ENCODE measurements around the gene MVB12B.
"Not testable (repeated sequence)": the region's sequence is repeated elsewhere in the genome, so short reads cannot be mapped to it uniquely, and the experiment has no call there.

The MVB12B gene

DNA sequence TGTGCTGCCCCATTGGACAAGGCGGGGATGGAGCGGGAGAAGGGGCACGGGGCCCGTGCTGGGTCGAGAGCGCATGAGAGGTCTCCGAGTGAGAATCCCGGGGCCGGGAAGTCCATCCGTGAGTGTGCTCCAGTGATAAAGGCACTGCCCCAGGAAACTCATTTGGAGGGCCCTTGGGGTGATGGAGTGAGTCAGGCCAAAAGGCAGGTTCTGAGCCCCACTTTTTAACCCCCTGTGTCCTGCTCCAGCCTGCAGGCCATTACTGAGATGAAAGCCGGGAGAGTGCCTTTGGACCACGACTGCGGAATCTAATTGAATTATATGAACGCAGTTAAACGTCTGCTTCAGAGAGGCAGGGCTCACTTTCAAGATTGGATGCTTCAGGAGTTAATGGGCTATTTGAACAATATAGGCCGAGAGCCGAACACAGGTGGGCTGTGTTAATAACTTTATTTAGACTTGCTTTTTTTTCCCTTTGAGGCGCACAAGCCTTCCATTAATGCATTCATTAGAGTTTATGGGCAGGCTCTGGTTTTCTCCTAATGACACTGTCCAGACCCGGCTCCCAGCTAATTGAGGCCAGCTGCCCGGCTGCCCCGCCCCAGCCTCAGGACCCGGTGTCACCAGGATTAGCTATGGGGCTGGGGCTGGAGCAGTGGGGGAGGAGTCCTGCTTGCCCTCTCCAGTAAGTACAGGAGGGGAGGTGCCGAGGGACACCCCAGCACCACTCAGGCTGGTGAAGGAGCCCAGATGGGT lies 208.0 kb downstream of the MVB12B start:
- no peak for DNase-seq (ENCODE audit: low read depth in 3 of 3)

DNA sequence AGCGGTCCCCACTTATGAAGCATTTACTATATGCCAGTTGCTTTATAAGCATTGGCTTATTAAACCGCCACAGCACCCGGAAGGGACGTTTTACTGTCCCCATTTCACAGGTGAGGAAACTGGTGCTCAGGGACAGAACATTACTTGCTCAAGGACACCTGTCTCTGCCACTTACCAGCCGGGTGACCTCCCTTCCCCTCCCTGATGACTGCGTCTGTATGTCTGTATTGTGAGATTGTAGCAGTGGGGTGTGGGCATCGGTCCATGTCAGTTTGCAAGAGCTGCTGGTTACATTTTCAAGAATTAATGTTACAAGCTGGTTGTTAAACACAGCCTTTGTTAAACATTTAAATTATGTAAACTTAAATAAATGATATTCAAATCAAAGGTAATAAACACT lies 209.5 kb downstream of the MVB12B start:
- no peak for DNase-seq (ENCODE audit: low read depth in 3 of 3)

DNA sequence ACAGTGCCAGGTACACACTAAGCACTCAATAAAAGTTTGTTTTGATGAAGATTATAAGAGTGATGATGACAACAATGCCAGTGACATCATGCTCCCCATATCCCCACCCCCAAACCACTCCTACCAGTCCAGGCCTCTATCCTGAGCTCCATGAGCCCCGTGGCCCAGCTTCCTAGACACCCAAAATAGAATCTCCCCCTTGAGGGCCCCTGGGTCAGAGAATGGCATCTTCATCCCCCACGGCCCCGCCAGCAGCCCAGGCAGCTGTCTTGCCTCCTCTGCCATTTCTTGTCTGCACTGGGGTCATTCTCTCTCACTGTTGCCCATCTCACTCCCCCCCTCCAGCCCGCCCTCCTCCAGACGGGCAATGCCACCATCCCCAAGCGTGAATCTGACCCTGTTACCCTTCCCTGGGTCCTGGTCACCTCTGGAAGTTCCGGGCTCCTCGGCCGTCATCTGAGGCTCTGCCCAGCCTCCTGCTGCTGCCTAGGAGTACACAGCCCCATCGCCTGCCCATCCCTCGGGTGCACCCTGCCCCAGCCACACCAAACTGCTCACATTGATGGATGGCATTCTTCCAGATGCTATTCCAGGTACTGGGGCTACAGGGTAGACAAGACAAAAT lies 210.3 kb downstream of the MVB12B start:
- DNase-seq (ENCODE audit: low read depth in 3 of 3): no peak

DNA sequence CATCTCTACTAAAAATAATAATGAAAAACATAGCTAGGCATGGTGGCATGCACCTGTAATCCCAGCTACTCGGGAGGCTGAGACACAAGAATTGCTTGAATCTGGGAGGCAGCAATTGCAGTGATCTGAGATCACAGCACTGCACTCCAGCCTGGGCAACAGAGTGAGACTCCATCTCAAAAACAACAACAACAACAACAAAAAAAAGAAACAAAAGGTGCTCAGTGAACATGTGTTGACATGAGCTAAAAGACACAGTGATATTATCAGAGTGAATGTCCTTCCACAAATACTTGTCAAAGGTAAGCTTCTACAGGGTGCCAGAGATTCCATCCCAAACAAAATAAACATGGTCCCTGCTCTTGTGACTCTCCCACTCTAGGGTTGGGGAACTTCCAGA lies 211.9 kb downstream of the MVB12B start:
- no peak for DNase-seq (ENCODE audit: low read depth in 3 of 3)

DNA sequence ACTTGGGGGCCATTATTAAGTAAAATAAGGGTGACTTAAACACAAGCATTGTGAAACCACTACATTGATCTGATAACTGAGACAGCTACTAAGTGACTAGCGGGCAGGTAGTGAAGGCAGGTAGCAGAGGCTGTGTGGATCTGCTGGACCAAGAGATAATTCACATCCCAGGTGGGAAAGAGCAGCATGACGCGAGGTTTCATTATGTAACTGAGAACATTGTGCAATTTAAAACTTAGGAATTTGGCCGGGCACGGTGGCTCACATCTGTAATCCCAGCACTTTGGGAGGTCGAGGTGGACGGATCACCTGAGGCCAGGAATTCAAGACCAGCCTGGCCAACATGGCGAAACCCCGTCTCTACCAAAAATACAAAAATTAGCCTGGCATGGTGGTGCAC lies 213.8 kb downstream of the MVB12B start:
- not testable (repeated sequence) for DNase-seq (ENCODE audit: low read depth in 3 of 3)

DNA sequence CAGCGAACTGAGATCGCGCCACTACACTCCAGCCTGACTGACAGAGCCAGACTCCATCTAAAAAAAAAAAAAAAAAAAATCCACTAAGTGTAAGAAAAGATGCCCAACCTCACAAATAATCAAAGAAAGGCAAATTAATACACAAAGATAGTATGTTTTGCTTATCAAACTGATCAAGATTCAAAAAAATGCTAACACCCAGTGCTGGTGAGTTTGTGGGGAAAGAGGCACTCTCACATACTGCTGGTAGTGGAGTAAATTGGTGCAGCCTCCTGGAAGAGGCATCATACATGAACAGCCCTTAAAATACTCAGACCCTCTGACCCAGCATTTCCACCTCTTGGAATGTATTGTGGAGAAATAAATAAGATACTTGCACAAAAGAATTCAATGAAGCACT lies 216.9 kb downstream of the MVB12B start:
- no peak for DNase-seq (ENCODE audit: low read depth in 3 of 3)

DNA sequence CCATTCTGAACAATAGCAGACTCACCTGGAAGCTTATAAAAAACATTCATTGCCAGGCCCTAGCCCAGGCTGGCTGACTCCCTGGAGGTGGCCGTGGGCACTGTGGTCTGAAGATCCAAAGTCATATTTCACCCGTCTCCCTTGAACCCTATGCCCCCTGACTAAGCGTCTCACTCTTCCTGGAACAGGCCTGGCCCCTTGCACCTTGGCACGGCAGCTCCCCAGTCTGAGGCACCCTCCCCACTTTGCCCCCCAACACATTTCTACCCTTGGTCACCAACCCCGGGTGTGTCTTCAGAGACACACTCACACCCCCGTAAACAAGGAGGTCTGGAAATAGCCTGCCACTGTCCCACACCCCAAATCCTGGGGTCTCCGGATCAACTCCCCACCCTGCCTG lies 218.5 kb downstream of the MVB12B start:
- no peak for DNase-seq (ENCODE audit: low read depth in 3 of 3)

DNA sequence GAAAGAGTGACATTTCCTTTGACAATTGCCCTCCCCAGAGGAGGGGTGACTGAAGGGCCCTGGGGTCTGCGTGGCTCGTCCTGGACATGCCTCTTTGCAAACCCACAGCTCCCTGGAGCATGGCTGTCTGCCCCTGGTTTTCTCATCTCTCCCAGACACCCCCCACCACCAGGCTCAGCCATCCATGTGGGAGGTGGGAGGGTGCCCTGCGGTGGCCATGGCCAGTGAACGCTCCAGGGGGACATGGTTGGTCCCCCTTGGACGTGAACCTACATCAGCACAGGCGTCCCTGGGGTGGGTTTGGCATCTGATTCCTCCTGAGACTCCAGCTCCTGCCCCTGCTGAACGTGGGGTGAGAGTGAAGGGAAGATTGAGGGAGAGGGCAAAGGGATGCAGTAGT lies 219.4 kb downstream of the MVB12B start:
- DNase-seq (ENCODE audit: low read depth in 3 of 3): no peak

DNA sequence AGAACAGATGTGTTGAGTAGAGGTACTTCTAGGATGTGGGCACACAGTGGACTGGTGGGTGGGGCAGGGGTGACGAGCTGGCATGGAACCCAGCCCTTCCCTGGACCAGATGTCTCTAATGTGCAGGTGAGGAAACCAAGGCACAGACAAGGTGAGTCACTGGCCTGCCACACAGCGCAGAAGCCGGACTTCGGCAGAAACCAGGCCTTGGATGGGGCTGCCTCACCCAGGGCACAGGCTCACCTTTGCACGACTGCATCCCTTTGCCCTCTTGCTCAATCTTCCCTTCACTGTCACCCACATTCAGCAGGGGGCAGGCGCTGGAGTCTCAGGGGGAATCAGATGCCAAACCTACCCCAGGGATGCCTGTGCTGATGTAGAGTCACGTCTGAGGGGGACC lies 221.7 kb downstream of the MVB12B start:
- no peak for DNase-seq (ENCODE audit: low read depth in 3 of 3)

DNA sequence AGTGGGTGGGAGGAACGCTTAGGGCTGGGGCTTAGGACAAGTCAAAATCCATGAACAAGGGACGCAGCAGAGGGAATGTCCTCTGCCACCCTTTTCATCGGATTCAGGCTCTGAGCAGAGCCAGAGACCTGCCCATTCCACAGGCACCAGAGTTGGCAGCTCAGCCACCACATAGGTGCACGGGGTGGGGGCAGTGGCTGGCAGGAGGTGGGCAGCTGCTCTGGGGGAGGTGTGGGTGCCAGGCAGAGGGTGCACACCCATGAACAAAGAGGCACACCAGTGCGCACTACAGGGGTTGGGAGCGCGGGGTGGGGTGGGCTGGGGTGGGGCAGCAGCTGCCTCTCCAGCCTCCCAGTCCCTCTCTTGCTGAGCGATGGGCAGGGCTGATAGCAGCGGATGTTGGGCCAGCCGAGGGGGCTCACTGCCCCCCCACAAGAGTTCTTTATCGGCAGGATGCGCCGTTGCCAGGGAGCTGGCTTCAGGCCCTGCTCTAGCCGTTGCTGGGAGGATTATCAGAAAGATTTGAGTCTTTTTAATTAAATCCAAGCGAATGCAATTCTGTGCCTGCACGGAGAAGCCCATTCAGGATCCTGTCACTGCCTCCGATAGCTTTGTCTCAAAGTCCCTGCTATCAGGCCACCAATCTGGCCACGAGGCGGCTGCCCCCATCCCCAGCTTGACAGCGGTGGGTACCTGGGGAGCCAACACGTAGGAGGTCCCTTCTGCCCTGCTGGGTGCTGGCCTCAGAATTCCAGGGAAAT lies 222.8 kb downstream of the MVB12B start:
- no peak for DNase-seq (ENCODE audit: low read depth in 3 of 3)

DNA sequence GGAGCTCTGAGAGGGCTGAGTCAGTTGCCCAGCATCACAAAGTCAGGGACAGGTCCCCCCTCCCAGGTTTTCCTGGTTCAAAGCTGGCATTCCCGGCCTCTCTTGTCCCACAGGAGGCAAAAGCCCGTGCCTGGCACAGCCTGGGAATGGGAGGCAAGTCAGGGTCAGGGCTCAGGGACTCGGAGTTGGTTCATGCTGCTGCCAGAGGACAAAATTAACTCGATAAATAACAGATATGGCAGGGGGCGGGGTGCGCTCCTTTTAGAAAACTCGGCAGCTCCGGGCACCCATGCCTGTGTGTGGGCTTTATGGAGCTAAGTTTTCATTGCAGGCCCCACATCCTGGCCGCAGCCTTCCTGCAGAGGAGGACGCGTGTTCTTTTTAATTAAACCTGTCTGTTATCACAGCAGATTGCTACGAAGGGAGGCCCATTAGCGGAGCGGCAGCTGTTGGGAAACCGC lies 224.3 kb downstream of the MVB12B start:
- DNase-seq (ENCODE audit: low read depth in 3 of 3): no peak

DNA sequence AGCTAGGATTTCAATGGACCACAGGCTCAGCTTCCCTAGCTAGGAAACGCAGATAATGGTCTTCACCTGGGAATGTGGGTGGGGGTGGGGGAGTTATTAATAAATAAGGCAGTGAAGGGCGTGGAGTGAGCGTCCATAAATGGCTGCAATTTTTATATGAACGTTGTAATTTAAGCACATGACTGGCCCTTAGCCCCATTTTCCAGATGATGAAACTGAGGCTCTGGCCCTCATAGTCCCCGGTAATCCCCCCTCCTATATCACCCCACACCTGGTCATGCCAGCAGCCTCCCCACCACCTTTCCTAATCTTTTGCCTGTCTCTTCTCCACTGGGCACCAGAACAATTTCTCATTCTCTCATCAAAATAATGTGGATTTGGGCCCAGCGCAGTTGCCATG lies 225.2 kb downstream of the MVB12B start:
- DNase-seq (ENCODE audit: low read depth in 3 of 3): no peak

DNA sequence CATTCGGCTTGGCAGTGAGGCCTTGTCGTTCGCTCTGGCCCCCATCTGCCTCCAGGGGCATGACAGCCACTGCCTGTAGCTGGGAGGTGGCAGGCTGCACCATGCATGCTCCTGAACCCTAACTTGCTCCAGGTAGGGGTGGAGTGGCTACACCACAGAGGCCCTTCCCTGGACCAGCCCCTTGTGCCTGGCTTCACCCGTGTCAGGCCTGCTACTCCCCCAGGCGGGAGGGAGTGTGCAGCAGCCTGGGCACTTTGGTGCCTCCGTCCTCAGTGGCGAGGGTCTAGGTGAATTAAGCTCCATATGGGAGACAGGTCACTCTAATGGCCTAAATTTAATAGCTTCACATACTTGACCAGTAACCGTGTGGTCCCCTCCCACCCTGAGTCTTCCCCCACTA lies 227.7 kb downstream of the MVB12B start:
- DNase-seq (ENCODE audit: low read depth in 3 of 3): no peak

DNA sequence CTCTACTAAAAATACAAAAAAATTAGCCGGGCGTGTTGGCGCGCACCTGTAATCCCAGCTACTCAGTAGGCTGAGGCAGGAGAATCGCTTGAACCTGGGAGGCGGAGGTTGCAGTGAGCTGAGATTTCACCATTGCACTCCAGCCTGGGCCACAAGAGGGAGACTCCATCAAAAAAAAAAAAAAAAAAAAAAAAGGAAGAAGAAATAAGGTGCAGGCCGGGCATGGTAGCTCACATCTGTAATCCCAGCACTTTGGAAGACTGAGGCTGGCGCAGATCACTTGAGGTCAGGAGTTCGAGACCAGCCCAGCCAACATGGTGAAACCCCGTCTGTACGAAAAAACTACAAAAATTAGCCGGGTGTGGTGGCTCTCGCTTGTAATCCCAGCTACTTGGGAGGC lies 228.8 kb downstream of the MVB12B start:
- not testable (repeated sequence) for DNase-seq (ENCODE audit: low read depth in 3 of 3)
